Subcutaneous abdominal adipose tissue (tissue), 5 donors: ENCODE measurements around the gene HTR3B.

Experiments
- H3K27ac ChIP-seq: one replicate; pipeline ENCODE4 v1.7.0; 2013; ENCODE audit warnings: low read depth, mild to moderate bottlenecking, inconsistent platforms, low read length, moderate library complexity
- H3K27me3 ChIP-seq, 5 donors: one replicate each; pipeline ENCODE4 v1.7.0; 2013; ENCODE audit warnings: low read length in 5 of 5, inconsistent platforms in 1 of 5; ENCODE audit not compliant: control insufficient read depth in 5 of 5, insufficient read depth in 4 of 5
- H3K36me3 ChIP-seq, 5 donors: one replicate each; pipeline ENCODE4 v1.7.0; 2013; ENCODE audit warnings: low read length in 5 of 5; ENCODE audit not compliant: control insufficient read depth in 5 of 5, insufficient read depth in 5 of 5
- H3K4me1 ChIP-seq, 5 donors: one replicate each; pipeline ENCODE4 v1.7.0; 2013; ENCODE audit warnings: low read length in 5 of 5, mild to moderate bottlenecking in 3 of 5, moderate library complexity in 1 of 5; ENCODE audit not compliant: control insufficient read depth in 5 of 5, insufficient read depth in 5 of 5
- H3K4me3 ChIP-seq, 5 donors: one replicate each; pipeline ENCODE4 v1.7.0; 2013; ENCODE audit warnings: low read length in 5 of 5, low read depth in 1 of 5
- H3K9ac ChIP-seq, 5 donors: one replicate each; pipeline ENCODE4 v1.7.0; 2013; ENCODE audit warnings: low read length in 5 of 5, mild to moderate bottlenecking in 4 of 5, moderate library complexity in 3 of 5
- H3K9me3 ChIP-seq, 5 donors: one replicate each; pipeline ENCODE4 v1.7.0; 2013; ENCODE audit warnings: low read length in 5 of 5; ENCODE audit not compliant: control insufficient read depth in 5 of 5
- donor health status: healthy.
- donor health status: healthy.
- donor health status: healthy.
- donor health status: healthy.
- donor health status: healthy.

Gene HTR3B

GRCh38 chr11:113904379-113905101 is at the start of gene HTR3B:
Gene HTR3B, plus strand, starts transcription at chr11:113904796. Its CDS starts 138 bp downstream, at chr11:113904934.
- Histone ChIP-seq H3K9me3 (no peaks in the 10 kb centered on the region), H3K27ac (no peak within 1 kb of the TSS), H3K4me1 (no peaks in the 10 kb centered on the region), H3K27me3 (peaks cover 4 to 9% (median 5%) of the 10 kb centered on the region in 5 donors), H3K36me3 (no peaks in the 10 kb centered on the region), H3K9ac (no peak within 1 kb of the TSS), H3K4me3 (no peak within 1 kb of the TSS)

GRCh38 chr11:113855803-113856202 is 48.8 kb upstream of the HTR3B start:
- H3K9me3 ChIP-seq: no peaks in the 10 kb centered on the region
- H3K27me3 ChIP-seq: no peaks in the 10 kb centered on the region
- no peak overlapping the region for H3K9ac ChIP-seq
- no peak overlapping the region for H3K4me3 ChIP-seq
- H3K27ac ChIP-seq: no peak overlapping the region
- peaks cover 0 to 3% (median 0%) of the 10 kb centered on the region in 5 donors for H3K4me1 ChIP-seq
- H3K36me3 ChIP-seq: peaks cover 5 to 19% (median 13%) of the 10 kb centered on the region in 5 donors

- H3K9me3 ChIP-seq: no peaks in the 10 kb centered on the region
- no peak overlapping the region for H3K27ac ChIP-seq
Measured at GRCh38 chr11:113856966-113857759, 47.4 kb upstream of the HTR3B start.

GRCh38 chr11:113859665-113860064 is 44.9 kb upstream of the HTR3B start:
- Histone ChIP-seq H3K4me1 (peaks cover 0 to 3% (median 0%) of the 10 kb centered on the region in 5 donors), H3K9me3 (no peaks in the 10 kb centered on the region), H3K4me3 (no peak overlapping the region), H3K27me3 (no peaks in the 10 kb centered on the region), H3K27ac (no peak overlapping the region), H3K36me3 (no peaks in the 10 kb centered on the region), H3K9ac (no peak overlapping the region)

More at GRCh38 chr11:113856966-113857759, 47.4 kb upstream of the HTR3B start:
- Histone ChIP-seq H3K36me3 (peaks cover 5 to 9% (median 7%) of the 10 kb centered on the region in 5 donors), H3K4me1 (peaks cover 0 to 3% (median 0%) of the 10 kb centered on the region in 5 donors), H3K9ac (no peak overlapping the region), H3K4me3 (no peak overlapping the region), H3K27me3 (no peaks in the 10 kb centered on the region)

GRCh38 chr11:113862435-113862834 is 42.2 kb upstream of the HTR3B start:
- Histone ChIP-seq H3K9ac (no peak overlapping the region), H3K4me1 (no peaks in the 10 kb centered on the region), H3K4me3 (no peak overlapping the region), H3K9me3 (no peaks in the 10 kb centered on the region), H3K27ac (no peak overlapping the region), H3K36me3 (no peaks in the 10 kb centered on the region), H3K27me3 (no peaks in the 10 kb centered on the region)

GRCh38 chr11:113864410-113864809 is 40.2 kb upstream of the HTR3B start:
- H3K27ac ChIP-seq: no peak overlapping the region

GRCh38 chr11:113865873-113866272 is 38.7 kb upstream of the HTR3B start:
- Histone ChIP-seq H3K4me1 (no peaks in the 10 kb centered on the region), H3K9ac (no peak overlapping the region), H3K27ac (no peak overlapping the region), H3K27me3 (no peaks in the 10 kb centered on the region), H3K4me3 (no peak overlapping the region), H3K9me3 (no peaks in the 10 kb centered on the region), H3K36me3 (no peaks in the 10 kb centered on the region)

More at GRCh38 chr11:113864410-113864809, 40.2 kb upstream of the HTR3B start:
- no peaks in the 10 kb centered on the region for H3K9me3 ChIP-seq
- no peak overlapping the region for H3K9ac ChIP-seq
- H3K4me3 ChIP-seq: no peak overlapping the region
- no peaks in the 10 kb centered on the region for H3K4me1 ChIP-seq
- H3K36me3 ChIP-seq: no peaks in the 10 kb centered on the region
- H3K27me3 ChIP-seq: no peaks in the 10 kb centered on the region

GRCh38 chr11:113867843-113868503 is 36.6 kb upstream of the HTR3B start:
- H3K4me3 ChIP-seq: no peak overlapping the region
- no peaks in the 10 kb centered on the region for H3K36me3 ChIP-seq
- H3K9me3 ChIP-seq: no peaks in the 10 kb centered on the region
- no peak overlapping the region for H3K9ac ChIP-seq
- H3K4me1 ChIP-seq: peaks cover 0 to 2% (median 0%) of the 10 kb centered on the region in 5 donors
- H3K27ac ChIP-seq: no peak overlapping the region
- no peaks in the 10 kb centered on the region for H3K27me3 ChIP-seq

GRCh38 chr11:113871336-113871735 is 33.3 kb upstream of the HTR3B start:
- Histone ChIP-seq H3K27ac (no peak overlapping the region), H3K9me3 (no peaks in the 10 kb centered on the region), H3K27me3 (peaks cover 0 to 3% (median 0%) of the 10 kb centered on the region in 5 donors), H3K9ac (no peak overlapping the region), H3K36me3 (no peaks in the 10 kb centered on the region), H3K4me1 (peaks cover 3 to 17% (median 12%) of the 10 kb centered on the region in 5 donors), H3K4me3 (no peak overlapping the region)
